Testis (tissue), 2 donors: ENCODE data around the gene TFEB.

Source experiments
- POLR2A ChIP-seq: fragments of 450-650 bp; IDR thresholded peaks from one replicate; pipeline ENCODE4 v1.6.1; 2017; ENCODE audit warnings: antibody characterized with exemption, mild to moderate bottlenecking, moderate library complexity
- TF ChIP-seq, protein P1 (sequence below), 3 experiments: fragments of 450-650 bp in 2 of 3; fragments of 200-600 bp in 1 of 3; sonication (generic) in 1 of 3; IDR thresholded peaks; one replicate each; pipeline ENCODE4 v1.5.1; 2016 to 2019; ENCODE audit warnings: antibody characterized with exemption in 3 of 3, mild to moderate bottlenecking in 2 of 3, moderate library complexity in 1 of 3

DNA sequence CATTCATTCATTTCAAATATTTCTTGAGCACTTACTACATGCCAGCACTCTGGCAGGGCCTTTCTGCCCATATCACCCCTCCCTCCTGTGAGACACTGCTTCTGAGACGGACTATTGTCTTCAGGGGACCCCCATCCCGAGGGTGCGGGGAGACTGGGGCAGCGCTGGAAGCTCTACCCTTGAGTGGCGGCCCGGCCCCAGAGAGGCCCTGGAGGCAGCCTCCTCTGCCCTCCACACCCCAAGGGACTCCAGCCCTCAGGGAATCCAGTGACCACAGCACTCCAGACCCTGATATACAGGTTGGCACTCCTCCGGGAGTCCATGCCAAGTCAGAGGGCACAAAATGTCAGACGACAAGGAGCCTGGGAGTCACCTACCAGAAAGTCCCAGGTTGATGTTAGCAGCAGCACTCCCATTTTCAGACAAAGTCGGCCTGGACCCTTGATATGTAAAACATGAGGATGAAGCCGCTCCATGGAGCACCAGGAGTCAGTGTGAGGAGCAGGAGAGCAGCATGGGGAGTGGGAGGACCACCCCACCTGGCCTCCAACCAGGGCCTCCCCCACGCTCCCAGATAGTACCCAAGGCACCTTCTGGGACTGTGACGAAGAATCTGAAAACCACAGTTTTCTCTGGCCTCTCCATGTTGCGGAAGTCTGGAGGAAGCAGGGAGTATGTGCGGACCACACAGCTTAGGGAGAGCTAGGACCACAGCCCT lies 20.7 kb downstream of the TFEB start:
- TF ChIP-seq, protein P1, sequence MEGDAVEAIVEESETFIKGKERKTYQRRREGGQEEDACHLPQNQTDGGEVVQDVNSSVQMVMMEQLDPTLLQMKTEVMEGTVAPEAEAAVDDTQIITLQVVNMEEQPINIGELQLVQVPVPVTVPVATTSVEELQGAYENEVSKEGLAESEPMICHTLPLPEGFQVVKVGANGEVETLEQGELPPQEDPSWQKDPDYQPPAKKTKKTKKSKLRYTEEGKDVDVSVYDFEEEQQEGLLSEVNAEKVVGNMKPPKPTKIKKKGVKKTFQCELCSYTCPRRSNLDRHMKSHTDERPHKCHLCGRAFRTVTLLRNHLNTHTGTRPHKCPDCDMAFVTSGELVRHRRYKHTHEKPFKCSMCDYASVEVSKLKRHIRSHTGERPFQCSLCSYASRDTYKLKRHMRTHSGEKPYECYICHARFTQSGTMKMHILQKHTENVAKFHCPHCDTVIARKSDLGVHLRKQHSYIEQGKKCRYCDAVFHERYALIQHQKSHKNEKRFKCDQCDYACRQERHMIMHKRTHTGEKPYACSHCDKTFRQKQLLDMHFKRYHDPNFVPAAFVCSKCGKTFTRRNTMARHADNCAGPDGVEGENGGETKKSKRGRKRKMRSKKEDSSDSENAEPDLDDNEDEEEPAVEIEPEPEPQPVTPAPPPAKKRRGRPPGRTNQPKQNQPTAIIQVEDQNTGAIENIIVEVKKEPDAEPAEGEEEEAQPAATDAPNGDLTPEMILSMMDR (IDR thresholded peaks at IDR 0.05), result no peak
- no peak for TF ChIP-seq POLR2A
